GM21526 (cell line): ENCODE results near the gene NOL4L.

Experiments
- ATAC-seq: cut with Tn5 transposase; IDR thresholded peaks from one replicate; pipeline ENCODE4 v1.9.1; 2021; ENCODE audit warnings: moderate library complexity; ENCODE audit not compliant: unreplicated experiment, low FRiP score

The NOL4L gene

GRCh38 chr20:32527447-32528055 is 57.6 kb downstream of the NOL4L start:
- no peak for ATAC-seq

DNA sequence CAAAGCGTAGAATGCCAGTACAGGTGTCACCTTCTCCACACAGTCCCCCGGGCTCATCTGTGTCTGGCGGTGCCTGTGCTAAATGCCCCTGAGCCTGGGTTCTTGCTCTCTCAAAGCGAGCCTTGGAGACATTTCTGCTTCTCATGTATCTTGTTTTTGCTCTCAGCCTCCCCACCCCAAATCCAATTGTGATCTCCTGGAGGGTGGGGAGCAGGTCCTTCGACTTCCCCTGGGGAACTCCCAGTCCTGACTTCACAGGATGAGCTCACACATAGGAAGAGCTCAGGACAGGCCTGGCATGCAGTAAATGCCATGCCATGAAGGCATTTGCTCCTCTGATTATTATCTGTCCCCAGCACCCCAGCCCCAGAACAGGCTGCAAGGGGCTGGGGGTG is 58.1 kb downstream of the NOL4L start:
- no peak for ATAC-seq

- ATAC-seq, result no peak
Measured at GRCh38 chr20:32526541-32526940, 58.6 kb downstream of the NOL4L start.

GRCh38 chr20:32526125-32526524 is 59.0 kb downstream of the NOL4L start:
- no peak for ATAC-seq

DNA sequence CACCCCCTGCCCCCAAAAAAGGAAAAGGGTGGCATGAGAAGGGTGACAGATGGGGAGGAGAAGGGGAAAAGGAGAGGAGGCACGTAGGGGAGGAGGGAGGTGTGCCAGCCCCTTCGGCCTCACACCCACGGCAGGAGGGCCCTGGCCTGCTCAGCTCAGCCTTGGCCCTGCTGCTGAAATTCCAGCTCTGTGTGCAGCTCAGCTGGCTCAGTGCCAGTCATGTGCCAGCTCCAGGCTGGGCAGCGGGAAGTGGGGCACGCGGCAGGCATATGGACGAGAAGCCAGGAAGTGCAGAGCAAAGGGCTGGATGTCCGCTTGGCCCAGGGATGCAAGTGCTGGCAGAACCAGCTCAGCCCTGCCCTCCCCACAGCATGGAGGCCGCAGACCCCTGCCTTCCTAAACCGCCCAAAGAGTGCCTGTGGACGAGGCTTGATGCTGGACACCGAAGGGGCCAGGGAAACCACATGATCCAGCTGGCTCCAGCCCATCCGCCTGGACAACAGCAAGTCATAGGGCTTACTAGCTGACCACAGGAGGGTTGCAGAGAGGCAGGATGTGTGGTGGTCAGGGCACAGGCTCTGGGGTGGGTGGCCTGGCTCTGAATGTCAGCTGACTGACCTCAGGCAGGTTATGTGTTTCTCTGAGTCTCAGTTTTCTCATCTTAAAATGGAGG is 60.2 kb downstream of the NOL4L start:
- no peak for ATAC-seq

GRCh38 chr20:32523613-32524213 is 61.4 kb downstream of the NOL4L start:
- no peak for ATAC-seq

DNA sequence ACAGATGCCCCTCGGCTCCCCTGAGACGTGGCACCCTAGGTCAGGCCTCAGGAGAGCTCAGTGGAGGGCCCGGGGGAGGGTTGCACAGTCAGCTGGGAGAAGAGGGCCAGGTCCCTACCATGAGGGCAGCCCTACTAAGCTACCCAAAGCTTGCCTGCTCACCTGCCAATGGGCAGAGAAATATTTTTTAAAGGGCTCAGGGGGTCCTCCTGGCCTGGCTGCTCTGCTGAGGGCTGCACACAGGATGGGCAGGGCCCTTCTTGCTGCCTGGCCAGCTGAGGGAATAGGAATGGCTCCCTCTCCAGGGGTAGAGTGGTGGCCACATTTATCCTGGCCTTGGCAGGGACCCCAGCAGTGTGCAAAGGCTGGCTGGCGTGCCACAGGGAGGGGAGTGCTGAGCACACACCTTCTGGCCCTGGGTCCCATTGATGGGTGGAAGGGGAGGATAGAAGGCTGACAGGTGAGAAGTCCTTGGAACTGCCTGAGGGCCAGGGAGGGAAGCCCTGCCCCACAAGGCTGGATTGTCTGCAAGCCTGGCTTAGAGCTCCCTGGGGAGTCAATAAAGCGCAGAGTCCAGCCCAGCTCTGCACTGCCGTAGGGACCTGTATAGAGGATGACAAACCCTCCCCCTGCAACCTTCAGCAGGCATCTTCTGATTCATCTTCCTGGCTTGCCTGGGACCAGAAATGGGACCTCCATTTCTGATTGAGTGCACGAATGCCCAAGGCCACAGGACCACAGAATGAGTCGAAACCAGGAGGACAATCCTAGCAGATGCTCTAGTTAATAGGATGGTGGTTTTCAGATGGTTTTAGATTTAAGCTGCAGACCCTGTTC is 62.1 kb downstream of the NOL4L start:
- no peak for ATAC-seq

DNA sequence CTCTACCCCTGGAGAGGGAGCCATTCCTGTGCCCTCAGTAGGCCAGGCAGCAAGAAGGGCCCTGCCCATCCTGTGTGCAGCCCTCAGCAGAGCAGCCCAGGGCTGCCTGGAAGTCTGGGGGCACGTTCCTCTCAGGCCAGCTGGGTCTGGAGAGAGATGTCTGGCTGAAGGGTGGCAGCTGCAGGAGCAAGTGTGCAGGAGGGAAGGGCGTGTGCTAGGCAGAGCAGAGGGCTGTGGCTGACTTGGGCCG is 62.7 kb downstream of the NOL4L start:
- no peak for ATAC-seq

DNA sequence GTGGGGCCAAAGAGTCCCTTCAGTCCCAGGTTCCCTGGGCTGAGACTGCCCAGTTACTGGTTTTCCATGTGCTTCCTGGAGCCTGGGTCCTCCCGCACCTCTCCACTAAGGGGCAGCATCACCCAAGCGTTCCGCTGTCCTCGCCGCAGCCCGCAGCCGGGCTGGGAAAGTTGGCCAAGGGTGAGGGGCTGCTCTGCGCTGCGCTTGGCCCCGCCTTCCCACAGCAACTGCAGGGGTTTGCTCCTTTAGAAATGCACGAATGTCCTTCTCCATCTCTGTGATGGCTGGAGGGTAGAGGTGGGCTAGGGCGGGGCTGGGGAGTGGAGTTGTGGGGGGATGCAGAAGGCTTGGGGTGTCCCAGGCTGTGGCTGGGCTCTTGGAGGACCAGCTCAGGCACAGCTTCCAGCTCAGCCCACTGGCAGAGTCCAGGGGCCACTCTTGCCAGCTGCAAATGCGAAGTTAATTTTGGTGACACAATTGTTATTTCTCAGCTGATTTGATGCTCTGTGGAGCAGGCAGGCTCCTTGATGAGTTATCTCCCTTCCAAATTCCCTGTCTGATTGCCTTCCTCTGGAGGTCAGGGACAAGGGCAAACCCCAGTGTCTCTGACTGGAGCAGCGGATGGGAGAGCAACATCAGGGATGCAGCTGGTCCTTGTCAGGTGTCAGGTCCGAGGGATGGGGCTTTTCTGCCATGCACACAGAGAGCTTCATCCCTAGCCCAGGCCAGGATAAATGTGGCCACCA is 63.2 kb downstream of the NOL4L start:
- ATAC-seq, result no peak

GRCh38 chr20:32520927-32521203 is 64.3 kb downstream of the NOL4L start:
- ATAC-seq, result no peak

DNA sequence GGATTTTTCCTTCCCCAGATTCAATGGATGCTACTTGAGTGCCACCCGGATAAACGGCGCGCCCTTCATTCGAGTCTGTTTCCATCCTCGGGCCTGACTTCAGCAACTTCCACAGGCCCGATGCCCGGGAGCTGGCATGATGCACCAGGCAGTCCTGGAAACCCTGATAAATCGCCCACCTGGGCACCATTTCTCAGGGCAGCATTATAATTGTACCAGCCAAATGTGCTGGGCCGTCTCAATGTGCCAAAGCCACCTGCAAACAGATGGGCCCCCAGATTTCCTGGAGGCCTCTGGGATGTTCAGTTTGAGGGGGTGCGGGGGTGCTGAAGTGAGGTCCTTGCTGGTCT is 65.8 kb downstream of the NOL4L start:
- no peak for ATAC-seq

- ATAC-seq, result no peak
Measured at GRCh38 chr20:32518593-32519380, 66.3 kb downstream of the NOL4L start.

GRCh38 chr20:32517914-32518592 is 67.1 kb downstream of the NOL4L start:
- ATAC-seq, result no peak

DNA sequence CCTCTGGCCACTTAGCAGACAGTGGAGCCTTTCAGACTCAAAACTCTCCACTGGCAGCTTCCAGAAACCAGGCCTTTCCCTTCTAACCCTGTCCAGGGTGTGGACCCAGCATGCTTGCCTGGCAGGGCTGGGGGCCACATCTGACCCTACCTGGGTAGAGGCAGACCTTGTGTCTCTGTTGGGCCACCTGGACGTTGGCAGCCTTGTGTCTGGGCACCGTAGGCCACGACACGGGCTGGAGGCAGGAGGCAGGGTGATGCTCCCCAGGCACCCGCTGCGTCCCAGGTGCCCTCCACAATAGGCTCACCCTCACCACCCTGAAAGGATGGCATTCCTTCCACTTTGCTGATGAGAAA is 67.6 kb downstream of the NOL4L start:
- no peak for ATAC-seq

GRCh38 chr20:32516583-32517517 is 68.3 kb downstream of the NOL4L start:
- ATAC-seq, result no peak

DNA sequence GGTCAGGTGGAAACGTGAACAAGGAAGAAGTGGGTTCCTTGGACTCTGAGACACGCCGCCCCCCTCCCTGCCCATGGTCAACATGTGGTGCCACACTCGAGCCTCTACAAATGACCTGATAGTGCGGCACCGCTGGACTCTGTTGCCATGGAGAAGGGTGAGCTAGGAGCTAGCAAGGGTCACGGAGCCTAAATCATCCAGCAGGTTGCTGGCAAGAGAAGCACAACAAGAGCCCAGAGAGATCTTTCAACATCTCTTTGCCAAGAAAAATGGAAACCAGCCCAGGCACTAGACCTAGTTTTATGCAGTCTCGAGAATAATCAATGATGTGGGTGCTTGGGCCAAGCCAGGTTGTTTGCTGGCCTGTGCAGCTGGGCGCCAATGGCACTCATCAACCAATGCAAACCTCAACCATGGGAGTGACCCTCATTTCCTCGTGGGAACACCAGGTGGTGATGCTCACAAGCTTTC is 69.5 kb downstream of the NOL4L start:
- ATAC-seq, result no peak

DNA sequence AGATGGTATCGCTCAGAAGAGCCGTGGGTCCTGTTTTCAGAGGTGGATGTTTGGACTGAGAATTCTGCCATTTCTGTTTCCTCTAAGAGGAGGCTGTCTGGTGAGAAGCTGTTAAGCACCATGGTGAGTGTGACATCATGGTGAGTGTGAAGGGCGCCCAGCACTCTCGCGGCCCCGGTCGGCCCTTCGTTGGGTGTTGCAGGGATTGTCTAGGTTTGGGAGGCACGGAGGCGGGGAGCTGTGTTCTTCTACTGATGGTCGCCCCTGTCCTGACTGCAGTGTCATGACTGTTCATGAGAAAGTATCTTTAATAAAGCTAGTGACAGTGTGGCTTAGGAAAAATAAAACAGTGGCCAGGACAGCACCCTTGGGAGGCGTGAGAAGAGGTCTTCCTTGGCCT is 70.4 kb downstream of the NOL4L start:
- ATAC-seq, result no peak

DNA sequence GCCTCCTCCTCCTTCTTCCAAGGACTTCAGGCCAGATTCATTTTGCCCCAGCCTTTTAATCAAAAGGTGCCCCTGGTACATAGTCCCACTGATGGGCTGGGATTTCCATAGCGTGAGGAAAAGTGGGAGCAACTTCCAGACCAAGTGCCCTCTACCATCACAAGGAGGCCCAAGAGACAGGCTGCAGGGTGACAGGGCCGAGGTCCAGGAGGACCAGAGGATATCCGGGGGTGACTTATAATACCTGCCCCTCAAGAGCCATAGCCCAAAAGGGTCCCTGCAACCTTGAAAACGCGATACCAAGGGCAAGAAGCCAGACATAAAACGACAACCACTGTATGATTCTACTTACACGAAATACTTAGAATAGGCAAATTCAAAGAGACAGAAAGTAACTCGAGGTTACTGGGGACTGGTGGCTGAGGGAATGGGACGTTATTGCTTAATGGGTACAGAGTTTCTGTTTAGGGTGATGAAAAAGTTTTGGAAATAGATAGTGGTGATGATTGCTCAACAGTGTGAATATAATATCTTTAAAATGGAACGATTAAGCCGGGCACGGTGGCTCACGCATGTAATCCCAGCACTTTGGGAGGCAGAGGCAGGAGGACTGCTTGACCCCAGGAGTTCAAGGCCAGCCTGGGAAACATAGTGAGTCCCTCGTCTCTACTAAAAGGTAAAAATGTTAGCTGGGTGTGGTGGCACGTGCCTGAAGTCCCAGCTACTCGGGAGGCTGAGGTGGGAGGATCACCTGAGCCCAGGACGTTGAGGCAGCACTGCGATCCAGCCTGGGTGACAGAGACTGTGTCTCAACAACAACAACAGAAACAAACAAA is 71.9 kb downstream of the NOL4L start:
- ATAC-seq, result no peak
